Epidermal melanocyte (primary cell): ENCODE results near the gene FSCN2.
A peak's percentile ranks its signal among the peaks of the same experiment; 100 is the strongest.

ENCODE experiments used
- DNase-seq: peaks from one replicate; pipeline ENCODE4 v3.0.0; 2011; ENCODE audit warnings: low spot score; ENCODE audit not compliant: insufficient read length

Gene FSCN2

DNA sequence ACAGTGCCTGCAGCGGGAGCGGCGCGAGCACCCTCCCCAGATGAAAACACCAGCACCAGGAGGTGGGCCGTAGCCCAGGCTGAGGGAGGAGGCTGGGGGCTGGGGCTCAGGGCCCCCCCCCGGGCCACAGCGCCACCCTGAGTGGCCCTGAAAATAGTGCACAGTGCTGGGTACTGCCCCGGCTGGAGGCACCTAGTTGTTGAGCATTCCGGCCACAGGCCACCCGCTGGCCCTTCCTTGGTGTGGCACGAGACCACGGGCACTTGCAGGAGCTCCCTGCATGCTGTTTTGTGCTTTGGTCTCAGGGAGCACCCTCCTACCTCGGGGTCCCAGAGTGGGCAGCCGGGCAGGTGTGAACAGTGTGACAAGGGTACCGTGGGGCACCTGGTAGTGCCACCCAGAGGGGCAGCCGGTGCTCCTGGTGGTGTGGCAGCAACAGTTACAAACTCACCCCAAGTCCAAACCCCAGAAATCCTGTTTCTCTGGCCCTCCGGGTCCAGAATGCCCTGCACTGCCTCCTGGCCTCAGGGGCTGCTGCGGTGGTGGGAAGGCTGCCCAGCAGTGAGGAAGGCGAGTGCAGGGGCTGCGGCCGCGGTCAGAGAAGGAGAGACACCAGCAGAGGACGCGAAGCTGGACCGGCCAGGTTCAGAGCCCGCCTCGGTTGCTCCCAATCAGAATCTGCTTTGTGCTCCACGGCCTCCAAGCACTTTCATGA, 11.9 kb downstream of the FSCN2 start:
- no peak for DNase-seq

DNA sequence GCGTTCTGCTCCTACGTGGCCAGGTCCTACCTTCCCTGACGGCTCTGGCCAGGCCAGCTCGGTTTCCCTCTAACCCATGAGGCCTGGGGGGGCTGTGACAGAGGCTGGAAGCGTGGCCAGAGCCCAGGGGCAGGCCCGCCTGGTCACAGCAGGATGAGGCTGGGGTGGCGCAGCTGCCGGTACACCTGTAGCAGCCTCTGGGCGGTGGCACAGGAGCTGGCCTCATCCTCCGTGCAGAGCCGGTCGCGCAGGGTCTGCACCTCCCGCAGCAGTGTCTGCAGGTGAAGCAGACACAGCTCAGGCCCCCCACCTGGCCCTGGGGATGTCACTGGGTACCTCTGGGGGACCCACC, 12.5 kb downstream of the FSCN2 start:
- no peak for DNase-seq

DNA sequence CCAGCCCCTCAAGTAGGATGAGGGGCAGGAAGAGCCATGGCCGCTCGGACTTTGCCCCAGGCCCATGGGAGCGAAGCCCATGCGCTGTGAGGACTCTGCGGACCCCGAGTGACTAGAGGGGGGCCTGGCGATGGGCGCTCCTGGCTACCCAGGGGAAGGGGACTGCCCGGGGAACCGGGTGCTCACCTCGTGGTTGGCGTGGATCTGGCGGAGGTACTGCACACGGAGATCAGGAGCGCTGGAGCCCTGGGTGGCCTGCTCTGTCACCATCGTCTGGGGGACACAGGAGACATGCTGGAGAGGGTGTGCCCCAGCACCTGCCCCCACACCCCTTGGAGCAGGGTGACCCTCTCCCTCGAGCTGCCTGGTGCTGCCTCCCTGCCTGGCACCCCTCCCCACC, 12.9 kb downstream of the FSCN2 start:
- no peak for DNase-seq

DNA sequence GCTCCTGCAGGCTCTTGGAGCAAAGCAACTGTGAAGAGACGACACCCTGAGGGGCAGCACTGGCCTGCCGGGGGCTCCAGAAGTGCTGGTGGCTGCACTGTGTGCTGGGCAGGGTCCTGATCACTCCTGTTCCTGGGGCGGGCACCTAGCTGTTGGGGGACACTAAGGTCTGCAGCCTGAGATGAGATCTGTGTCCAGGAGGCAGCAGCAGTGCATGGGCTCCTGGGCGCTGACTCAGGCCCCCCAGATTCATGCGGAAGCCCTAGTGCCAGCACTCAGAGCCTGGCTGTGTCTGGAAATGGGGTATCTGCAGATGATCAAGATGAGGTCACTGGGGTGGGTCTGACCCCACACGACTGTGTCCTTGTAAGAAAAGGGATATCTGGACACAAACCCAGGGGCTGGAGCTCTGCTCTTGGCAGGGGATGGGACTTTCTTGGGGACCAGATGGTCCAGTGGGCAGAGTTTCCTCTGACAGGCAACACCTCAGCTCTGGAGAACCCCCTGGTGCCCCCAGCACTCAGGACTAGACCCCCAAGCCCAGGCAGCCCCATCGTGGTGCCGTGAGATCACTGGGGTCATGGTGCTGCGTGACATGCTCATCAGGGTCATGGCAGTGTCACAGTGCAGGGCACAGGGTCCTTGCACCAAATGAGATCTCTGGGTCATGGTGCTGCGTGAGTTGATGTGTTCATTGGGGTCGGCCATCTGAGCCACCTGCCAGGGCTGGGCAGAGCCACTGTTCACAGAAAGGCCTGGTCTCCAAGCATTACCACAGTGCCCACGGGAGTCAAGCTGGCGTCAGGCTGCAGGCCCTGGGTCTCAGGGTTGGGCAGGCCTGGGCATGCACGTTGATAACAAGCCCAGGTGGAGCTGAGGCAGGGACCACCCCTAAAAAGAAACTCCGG, 14.5 kb downstream of the FSCN2 start:
- DNase-seq = no peak

DNA sequence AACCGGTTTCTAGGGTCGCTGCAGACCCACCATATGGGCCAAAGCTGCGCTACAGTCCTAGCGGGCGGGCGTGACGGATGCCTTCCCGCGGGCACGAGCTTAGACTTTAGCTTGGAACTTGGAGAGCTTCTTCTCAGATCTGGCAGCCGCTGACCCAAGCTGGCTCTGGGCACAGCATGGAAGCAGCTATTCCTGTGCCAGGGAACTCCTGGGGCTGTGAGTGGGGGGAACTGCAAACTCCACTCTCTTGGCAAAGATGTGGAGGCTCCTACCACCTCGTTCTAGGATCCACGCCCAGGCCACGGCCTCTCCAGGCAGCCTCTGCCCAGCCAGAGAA, 15.1 kb downstream of the FSCN2 start:
- no peak for DNase-seq

DNA sequence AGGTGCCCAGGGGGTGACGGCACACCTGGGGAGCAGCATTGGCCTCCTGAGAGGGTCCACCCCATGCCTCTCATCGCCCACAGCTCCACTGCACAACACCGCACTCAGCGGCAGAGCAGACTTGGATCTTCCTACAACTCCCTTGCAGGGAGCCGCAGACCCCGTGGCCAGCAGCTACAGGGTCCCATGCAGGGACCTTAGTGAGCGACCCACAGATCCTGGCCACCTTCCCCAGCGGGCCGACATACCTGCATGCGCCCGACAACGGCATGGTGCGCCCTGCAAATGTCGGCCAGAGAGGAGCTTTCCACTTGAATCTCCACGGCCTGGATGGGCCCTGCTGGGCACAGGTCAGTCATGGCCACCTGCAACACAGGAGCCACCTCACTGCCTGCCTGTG, 15.6 kb downstream of the FSCN2 start:
- DNase-seq = no peak

DNA sequence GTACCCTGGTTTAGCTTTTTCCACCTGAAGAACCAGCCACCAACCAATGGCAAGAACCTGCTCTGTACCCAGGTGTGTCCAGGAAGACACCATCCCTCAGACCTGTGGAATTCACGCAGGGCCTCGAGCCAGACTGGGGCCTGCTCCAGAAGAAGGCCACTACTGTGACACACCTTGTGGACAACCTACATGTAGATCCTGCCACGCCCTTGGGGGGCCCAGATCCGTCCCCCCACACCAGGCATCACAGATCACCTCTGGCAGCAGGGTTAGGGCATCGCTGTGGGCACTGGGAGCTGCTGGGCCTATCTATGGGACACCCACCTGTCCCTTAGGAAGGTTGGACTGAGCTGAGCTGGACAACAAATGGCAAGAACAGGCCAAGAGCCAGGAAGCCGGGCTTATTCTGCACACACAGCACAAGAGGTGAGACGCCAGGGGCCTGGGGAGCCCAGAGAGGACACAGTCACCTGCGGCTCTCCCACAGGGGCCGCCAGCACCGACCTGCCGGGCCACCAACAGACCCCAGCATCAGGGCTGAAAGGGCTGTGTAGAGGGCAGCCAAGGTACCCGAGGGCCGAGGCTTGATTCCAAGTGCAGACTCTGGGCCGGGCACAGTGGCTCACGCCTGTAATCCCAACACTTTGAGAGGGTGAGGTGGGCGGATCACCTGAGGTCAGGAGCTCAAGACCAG, 16.3 kb downstream of the FSCN2 start:
- no peak for DNase-seq

DNA sequence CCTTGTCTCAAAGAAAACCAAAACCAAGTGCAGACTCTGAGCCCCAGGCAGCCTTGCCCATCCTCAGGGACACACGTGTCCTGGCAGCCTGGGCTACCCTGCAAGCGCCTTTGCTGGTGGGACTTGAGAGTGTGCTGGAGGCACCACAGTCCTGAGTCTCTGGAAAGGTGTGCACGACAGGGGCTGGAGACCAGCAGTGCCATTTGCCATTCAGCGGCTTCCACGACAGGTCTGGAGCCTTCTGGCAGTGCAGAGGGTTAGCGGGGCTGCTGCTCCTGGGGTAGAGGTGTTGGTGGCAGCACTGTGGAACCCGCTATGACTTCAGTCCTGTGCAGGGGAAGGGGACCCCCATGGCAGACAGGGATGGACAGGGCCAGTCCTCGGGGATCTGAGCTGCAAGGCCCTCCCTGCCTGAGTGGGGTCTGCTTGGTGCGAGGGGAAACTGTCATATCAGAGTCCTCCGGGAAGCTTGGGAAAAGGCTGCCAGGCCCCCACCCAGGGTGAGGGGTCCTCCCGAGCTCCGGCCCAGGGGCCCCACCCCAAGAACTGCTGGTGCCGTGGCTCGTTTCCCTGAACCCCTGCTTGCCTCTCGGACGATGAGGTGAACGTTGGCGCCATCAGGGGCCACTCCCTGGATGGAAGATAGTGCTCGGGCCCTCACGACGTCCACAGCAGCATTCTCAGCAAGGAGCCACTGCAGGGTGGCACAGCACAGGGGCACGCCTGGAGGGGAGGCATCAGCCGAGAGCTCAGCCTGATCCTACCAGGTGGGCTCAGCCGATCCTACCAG, 17.2 kb downstream of the FSCN2 start:
- DNase-seq = no peak

DNA sequence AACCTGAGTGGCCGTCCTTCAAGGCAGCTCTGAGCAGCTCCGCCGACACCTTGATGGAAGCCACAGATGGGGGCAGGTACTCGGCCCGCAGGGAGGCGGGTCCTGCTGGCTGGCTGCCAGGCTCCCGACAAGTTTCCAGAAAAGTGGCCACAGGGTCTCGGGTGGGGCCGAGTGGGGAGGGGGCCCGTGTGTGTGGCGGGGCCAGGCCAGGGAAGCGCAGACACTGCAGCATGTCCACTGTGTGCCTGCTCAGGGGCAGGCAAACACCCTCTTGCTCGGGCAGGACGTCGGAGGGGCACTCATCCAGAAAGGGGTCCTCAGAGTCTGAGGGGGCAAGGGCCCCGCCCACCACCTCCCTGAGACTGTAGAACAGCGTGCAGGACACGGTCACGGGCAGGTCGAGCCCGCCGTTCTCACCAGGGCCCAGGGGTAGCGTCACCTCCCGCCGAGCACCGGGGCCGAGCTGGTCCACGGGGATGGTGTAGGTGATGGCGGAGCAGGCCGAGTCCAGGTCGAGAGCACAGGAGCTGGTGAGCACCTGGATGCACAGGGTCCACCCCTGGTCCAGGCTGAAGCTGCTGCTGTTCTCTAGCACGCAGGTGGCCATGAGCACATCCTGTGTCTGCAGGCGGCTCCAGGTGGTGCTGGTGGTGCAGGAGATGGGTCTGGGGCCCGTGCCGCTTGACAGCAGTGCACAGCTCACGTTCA, 18.9 kb downstream of the FSCN2 start:
- no peak for DNase-seq

DNA sequence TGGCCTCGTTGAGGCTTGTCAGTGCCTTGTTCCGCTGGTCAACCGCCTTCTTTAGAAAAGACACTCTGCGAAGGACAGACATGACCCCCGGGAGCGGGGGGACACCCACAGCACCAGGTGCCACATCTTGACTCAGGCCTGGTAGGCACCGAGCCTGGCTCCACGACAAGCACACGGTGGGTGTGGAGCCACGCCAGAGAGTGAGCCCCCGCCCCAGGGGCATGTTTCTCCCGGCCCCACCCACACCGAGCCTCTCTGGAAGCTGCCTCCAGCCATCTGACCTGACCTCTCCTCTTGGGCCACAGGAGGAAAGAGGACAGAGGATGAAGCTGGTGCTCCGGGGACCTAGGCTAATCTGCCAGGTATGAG, 19.4 kb downstream of the FSCN2 start:
- no peak for DNase-seq

DNA sequence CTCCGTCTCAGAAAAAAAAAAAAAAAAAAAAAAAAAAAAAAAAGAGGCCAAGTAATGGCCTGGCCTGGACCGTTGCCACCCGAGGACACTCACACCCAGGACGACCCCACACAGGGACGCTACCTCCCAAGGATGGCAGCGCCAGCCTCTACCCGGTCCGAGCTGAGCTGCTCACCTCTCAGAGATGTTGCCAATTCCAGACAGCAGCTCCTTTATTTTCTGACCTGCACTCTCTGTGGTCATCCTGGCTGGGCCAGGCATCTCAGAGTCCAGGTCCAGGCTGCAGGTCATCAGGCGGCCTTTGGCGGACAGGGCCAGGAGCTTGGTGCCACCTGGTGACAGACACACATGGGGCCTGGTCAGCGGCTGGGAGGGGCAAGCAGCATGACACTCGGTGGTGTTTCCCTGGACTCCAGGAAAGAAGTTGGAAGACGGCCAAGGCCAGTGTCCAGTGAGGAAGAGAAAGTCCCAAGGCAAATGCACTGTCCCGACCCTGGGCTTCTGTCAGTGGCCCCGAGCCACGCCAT, 20.9 kb downstream of the FSCN2 start:
- DNase-seq = no peak

DNA sequence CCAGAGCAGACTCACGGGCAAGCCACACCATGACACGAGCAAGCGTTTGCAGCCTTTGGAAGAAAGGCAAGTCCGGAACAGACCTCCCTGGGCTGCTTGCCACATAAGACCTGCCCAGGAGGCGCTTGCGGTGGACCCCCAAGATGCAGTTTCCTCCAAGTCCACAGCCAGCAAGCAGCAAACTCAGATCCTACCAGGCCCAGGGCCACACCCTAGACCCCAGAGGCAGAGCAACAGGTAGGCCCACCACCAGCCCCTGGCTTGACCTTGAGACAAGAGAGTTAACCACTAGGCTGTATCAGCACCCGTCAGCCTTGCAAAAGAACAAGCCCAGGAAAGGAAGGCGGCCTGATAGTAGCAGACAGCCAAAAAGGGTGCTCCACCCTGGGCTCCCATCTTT, 21.6 kb downstream of the FSCN2 start:
- DNase-seq = no peak

DNA sequence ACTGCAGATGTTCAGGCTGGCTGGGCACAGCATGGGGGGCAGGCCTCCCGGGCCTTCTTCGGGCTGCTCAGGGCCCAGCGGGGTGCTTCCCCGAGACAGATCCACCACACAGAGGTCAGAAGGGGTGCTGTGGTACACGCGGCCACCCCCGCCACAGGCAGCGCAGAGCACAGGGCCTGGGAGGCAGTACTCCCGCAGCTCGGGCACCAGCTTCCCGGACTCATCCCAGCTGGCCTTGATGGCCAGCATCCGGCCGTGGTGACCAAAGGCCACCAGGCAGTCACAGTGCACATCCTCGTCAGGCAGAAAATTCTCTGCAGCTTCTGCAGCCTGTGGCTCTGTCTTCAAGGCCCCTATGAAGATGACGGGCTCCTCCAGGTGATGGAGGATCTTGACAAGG, 22.1 kb downstream of the FSCN2 start:
- DNase-seq = no peak

DNA sequence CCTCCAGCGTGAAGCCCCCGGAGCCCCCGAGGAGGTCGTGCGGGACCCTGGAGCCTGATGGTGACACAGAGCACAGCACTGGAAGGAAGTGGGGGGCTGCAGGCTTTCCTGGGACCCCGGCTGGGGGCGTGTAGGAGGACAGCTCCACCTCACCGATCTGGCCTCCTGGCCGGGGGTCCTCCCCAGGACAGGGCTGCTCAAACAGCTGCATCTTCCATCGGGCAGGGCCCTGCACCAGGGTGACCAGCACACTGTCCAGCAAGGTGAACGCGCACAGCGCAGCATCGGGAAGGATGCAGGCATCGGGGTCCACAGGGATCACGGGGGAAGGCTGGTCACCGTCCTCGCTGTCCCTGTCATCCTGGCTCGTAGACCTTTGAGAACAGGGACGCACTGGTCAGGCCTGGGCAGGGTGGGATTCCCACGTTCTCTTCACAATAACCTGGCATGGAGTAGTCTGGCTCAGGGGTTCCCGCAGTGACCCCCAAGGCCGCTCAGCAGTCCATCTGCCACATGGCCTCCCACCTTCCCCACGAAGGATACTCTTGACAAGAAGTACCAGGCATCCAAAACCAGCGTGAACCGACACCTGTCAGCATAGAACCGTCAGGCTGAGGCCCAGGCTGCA, 22.8 kb downstream of the FSCN2 start:
- DNase-seq = no peak

DNA sequence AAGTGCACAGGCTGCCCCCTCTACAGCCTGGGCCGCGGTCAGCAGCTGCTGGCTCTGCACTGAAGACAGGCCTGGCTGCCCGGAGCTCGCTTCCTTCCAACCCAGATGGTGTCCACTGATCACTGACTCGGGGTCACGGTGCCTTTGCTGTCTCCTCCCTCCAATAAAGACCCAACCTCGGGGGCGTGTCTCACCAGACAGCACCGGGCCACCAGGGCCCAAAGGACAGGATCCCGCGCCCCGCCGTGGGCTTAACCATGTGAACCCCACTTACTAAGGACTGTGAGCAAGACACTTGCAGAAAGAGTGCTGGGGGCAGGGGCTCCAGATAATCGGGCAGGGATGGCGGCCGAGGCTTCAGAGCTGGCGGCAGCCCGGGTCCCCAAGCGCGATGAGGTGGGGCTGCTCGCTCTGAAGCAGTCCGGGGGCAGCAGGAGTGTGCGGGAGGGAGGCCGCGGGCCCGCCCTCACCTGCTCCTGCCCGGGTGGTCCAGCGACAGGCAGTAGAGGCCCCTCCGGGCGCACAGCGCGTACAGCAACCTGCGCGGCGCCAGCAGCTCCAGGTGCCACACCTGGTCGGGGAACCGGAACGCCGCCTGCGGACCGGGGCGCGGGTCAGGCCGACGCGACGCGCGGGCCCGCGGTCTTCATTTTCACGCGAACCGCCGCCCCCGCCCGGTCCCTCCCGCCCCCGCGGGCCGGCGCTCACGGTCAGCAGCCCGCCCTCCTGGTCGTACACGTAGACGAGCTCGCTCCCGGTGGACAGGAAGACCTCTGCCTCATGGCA, 23.5 kb downstream of the FSCN2 start:
- DNase-seq = no peak

DNA sequence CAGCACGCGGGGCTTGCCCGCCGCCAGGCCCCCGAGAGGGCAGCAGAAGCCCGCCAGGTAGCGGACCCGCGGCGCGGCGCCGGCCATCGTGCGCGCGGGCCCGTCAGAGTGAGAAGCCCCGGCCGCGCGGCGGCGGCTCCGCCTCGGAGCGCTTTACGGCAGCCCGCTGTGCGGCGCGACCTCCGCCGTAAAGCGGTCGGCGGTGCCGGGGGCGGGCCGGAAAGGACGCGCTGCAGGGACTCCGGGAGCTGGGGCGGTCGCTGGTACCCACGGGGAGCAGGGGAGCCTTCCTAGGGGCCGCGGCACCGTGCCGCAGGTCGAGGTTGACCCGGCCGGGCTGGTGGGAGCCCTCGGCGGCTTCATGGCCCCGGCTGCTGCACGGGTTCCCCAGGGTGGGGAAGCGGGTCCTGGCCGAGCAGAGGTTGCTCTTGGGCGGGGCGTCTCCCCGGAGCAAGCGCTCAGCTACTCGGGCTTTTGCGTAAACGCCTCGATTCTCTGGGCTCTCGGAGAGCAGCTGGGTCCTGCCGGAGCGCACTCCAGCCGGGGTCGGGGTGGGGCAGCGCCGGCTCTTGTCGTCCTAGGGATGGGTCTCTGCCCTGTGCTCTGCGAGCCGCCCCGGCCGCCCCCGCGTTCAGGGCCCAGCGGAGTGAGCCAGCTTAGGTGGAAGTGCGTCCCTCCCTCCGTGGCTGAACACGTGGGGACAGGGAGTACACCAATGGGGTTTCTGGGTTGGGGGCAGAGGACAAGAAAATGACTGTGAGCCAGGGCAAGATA, 24.3 kb downstream of the FSCN2 start, which contains the start of gene FAAP100:
FAAP100 (minus strand) TSS at position 110 of the 774 bp plus-strand sequence; CDS start at position 87, 23 bp downstream.
- DNase-seq = peak; percentile 91

DNA sequence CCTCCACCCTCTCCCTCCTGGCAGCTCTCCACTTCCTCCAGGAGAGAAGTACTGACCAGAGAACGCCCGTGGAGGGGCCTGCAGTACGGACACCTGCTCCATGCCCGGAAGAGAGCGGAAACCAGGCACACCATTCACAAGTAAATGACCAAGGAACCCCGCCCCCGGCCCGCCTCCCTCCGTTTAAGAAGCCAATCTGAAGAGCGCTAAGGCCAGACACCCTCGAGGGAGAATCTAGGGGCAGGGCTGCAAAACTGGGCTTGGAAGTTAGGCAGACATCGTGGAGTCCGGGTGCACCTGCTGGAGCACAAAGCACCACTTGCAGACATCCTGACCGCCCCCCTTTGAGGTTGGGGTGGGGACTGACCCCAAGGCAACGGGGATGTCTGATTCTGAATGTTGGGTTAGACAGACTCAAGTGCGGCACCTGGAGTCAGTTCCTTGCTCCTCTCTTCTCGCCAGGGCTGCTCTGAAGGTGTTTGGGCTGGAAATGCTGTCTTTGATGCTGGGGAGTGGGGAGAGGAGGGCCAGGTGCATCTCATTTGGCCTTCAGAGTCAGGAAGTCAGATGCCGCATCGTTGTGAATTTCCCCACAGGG, 24.9 kb downstream of the FSCN2 start:
- DNase-seq = peak; percentile 88

DNA sequence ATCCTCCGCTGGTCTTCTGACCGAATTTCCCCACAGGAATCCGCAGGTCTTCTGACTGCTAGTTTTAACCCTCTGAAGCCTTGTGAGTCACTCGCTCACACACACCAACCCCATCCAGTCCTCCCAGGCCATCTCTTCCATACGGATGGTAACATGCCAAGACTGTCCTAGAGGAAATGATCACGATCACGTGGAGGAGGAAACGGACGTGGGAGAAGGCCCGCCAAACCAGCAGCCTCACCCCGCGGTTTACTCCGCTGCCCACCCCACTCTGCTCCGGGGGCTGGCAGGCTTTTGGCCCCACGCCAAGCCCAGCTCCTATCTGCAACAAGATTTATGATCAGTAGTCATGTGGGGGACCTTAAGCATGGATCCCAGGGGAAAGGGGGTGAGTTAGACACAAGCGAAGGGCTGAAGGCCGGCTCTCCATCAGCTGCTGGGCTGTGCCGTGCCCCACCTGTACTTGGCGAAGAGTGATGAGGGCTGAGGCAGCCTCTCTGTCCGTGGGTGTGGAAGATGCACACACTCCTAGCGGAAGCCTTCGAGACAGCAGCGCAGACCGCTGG, 25.5 kb downstream of the FSCN2 start:
- peak; percentile 62 for DNase-seq
